ENCODE results near the gene CLK2.
"Not testable (repeated sequence)": the region's sequence is repeated elsewhere in the genome, so short reads cannot be mapped to it uniquely, and the experiment has no call there.

CLK2 gene

GRCh38 chr1:155241069-155241679 is 32.1 kb downstream of the CLK2 start:
- DNase-seq = peak; percentile 77

- DNase-seq = no peak
Observed at GRCh38 chr1:155236451-155236850, 36.9 kb downstream of the CLK2 start.

GRCh38 chr1:155235375-155235774 is 37.9 kb downstream of the CLK2 start:
- DNase-seq = not testable (repeated sequence)

- DNase-seq = not testable (repeated sequence)
Observed at GRCh38 chr1:155233502-155233901, 39.8 kb downstream of the CLK2 start.

- not testable (repeated sequence) for DNase-seq
Observed at GRCh38 chr1:155232001-155232978, 41.0 kb downstream of the CLK2 start.

- not testable (repeated sequence) for DNase-seq
Observed at GRCh38 chr1:155231302-155231701, 42.0 kb downstream of the CLK2 start.

- DNase-seq = no peak
Observed at GRCh38 chr1:155228096-155228427, 45.2 kb downstream of the CLK2 start.

- peak; percentile 100 for DNase-seq
Observed at GRCh38 chr1:155227261-155228095, 45.8 kb downstream of the CLK2 start.

GRCh38 chr1:155226910-155227260 is 46.4 kb downstream of the CLK2 start:
- DNase-seq = peak; percentile 81

GRCh38 chr1:155226188-155226909 is 47.0 kb downstream of the CLK2 start:
- peak; percentile 94 for DNase-seq

GRCh38 chr1:155225404-155225759 is 47.9 kb downstream of the CLK2 start:
- DNase-seq = not testable (repeated sequence)

GRCh38 chr1:155223047-155223446 is 50.3 kb downstream of the CLK2 start:
- DNase-seq = no peak

GRCh38 chr1:155220211-155220965 is 52.9 kb downstream of the CLK2 start:
- not testable (repeated sequence) for DNase-seq

GRCh38 chr1:155219592-155220031 is 53.7 kb downstream of the CLK2 start:
- DNase-seq = no peak

GRCh38 chr1:155218854-155219591 is 54.3 kb downstream of the CLK2 start:
- no peak for DNase-seq

GRCh38 chr1:155214702-155215101 is 58.6 kb downstream of the CLK2 start:
- DNase-seq = not testable (repeated sequence)

Measured in NCI-H1694 treated with DMSO at 0.1 percent for 48 hours (cell line).